HCT116 (cell line): ENCODE results near the gene YIPF2. TPM values are rescaled to one million over a fixed set of nuclear protein-coding genes. Genes with fewer than 3 reads are reported as not detected.

Experiments used
- ATAC-seq: fragments of 200-7000 bp; cut with Tn5 transposase; 2 replicates; pipeline ENCODE4 v1.9.1; 2020; ENCODE audit warnings: mild to moderate bottlenecking, moderate library complexity
- BruUV-seq: library from RNA; stranded (reverse); fragments of 400-500 nt; replicated peaks from 2 replicates; lab custom pipeline; 2021; lab: Mats Ljungman, UMichigan
- CTCF ChIA-PET: fragments of 300-600 bp; sonication (Branson Sonifier 250); formaldehyde crosslinking; loops from one replicate; lab custom pipeline; 2021; ENCODE audit warnings: antibody characterized with exemption; lab: Charles Lee
- POLR2A ChIA-PET: fragments of 300-600, 350-600 bp; sonication (Branson Sonifier 250); formaldehyde crosslinking; loops from one replicate; lab custom pipeline; 2021; ENCODE audit warnings: antibody characterized with exemption; lab: Charles Lee
- RAD21 ChIA-PET, 2 experiments: fragments of 300-600 bp; sonication (Branson Sonifier 250); formaldehyde crosslinking; loops; one replicate each; lab custom pipeline; 2023; ENCODE audit warnings: low total read pairs in 2 of 2; ENCODE audit not compliant: uncharacterized antibody in 2 of 2, unreplicated experiment in 2 of 2, low non-redundant PET in 1 of 2; lab: Charles Lee
- DNase-seq: peaks from one replicate; pipeline ENCODE4 v3.0.0-alpha.2; 2010; ENCODE audit warnings: low read depth, low spot score
- H2AFZ ChIP-seq: fragments of 200-600 bp; shearing (Covaris generic), sonication (generic); 2 replicates; pipeline ENCODE4 v1.6.1; 2017; ENCODE audit warnings: low read depth, mixed run types, mixed read lengths, antibody characterized with exemption, low read length; ENCODE audit not compliant: poor library complexity, severe bottlenecking
- H3K27ac ChIP-seq: 2 replicates; pipeline ENCODE4 v1.5.1; 2012; ENCODE audit warnings: low read depth, low read length
- H3K27me3 ChIP-seq: fragments of 200-600 bp; sonication (generic); 2 replicates; pipeline ENCODE4 v1.6.1; 2016; ENCODE audit warnings: mixed run types, low read length, mixed read lengths; ENCODE audit not compliant: insufficient read depth
- H3K36me3 ChIP-seq, 2 experiments: fragments of 200-500 bp in 1 of 2; fragments of 200-600 bp in 1 of 2; sonication (Bioruptor generic) in 1 of 2; sonication (generic) in 1 of 2; 2 replicates each; pipeline versions ENCODE4 v1.5.1 to v1.6.1; 2014 to 2016; ENCODE audit warnings: low read length in 2 of 2, inconsistent platforms in 1 of 2, mixed read lengths in 1 of 2, mixed run types in 1 of 2; ENCODE audit not compliant: insufficient read depth in 2 of 2, control insufficient read depth in 1 of 2
- H3K4me1 ChIP-seq, 2 experiments: fragments of 200-600 bp in 1 of 2; sonication (generic) in 1 of 2; 2 replicates each; pipeline versions ENCODE4 v1.5.1 to v1.6.1; 2012 to 2017; ENCODE audit warnings: low read length in 2 of 2, inconsistent platforms in 1 of 2, mild to moderate bottlenecking in 1 of 2, mixed read lengths in 1 of 2, mixed run types in 1 of 2, moderate library complexity in 1 of 2; ENCODE audit not compliant: insufficient read depth in 2 of 2, control insufficient read depth in 1 of 2
- H3K4me2 ChIP-seq: fragments of 200-600 bp; sonication (generic); 2 replicates; pipeline ENCODE4 v1.6.1; 2017; ENCODE audit warnings: mixed run types, low read length, mixed read lengths
- H3K4me3 ChIP-seq, 2 experiments: fragments of 200-600 bp in 1 of 2; sonication (generic) in 1 of 2; replicated peaks in 1 of 2; 2 replicates each; pipeline ENCODE4 v1.5.1; 2011 to 2016; ENCODE audit warnings: low read length in 2 of 2, control low read depth in 1 of 2, low read depth in 1 of 2, mild to moderate bottlenecking in 1 of 2, mixed read lengths in 1 of 2, mixed run types in 1 of 2
- H3K79me2 ChIP-seq: fragments of 200-600 bp; sonication (generic); 2 replicates; pipeline ENCODE4 v1.6.1; 2017; ENCODE audit warnings: mild to moderate bottlenecking, mixed run types, low read length, moderate library complexity, mixed read lengths; ENCODE audit not compliant: insufficient read depth
- H3K9ac ChIP-seq: fragments of 200-600 bp; sonication (generic); 2 replicates; pipeline ENCODE4 v1.6.1; 2016; ENCODE audit warnings: low read length, mixed read lengths
- H3K9me2 ChIP-seq: fragments of 200-600 bp; sonication (generic), shearing (Covaris generic); 2 replicates; pipeline ENCODE4 v1.6.1; 2017; ENCODE audit warnings: mixed run types, mild to moderate bottlenecking, moderate library complexity; ENCODE audit not compliant: insufficient read depth
- H3K9me3 ChIP-seq, 2 experiments: fragments of 200-500 bp in 1 of 2; fragments of 200-600 bp in 1 of 2; sonication (Bioruptor generic) in 1 of 2; sonication (generic) in 1 of 2; 2 replicates each; pipeline ENCODE4 v1.6.1; 2014 to 2017; ENCODE audit warnings: low read length in 2 of 2, mixed read lengths in 2 of 2, inconsistent platforms in 1 of 2, low read depth in 1 of 2, mild to moderate bottlenecking in 1 of 2, mixed run types in 1 of 2, moderate library complexity in 1 of 2; ENCODE audit not compliant: control insufficient read depth in 1 of 2, insufficient read depth in 1 of 2
- H4K20me1 ChIP-seq: fragments of 200-600 bp; sonication (generic), shearing (Covaris generic); 2 replicates; pipeline ENCODE4 v1.6.1; 2017; ENCODE audit warnings: mixed run types, mild to moderate bottlenecking, moderate library complexity; ENCODE audit not compliant: insufficient read depth
- ATF3 ChIP-seq: IDR thresholded peaks from 2 replicates; pipeline ENCODE4 v1.6.1; 2012
- CBX3 ChIP-seq: IDR thresholded peaks from 2 replicates; pipeline ENCODE4 v1.6.1; 2012; ENCODE audit warnings: low read depth
- EGR1 ChIP-seq: IDR thresholded peaks from 2 replicates; pipeline ENCODE4 v1.6.1; 2012; ENCODE audit warnings: low read depth
- FOSL1 ChIP-seq: IDR thresholded peaks from 2 replicates; pipeline ENCODE4 v1.6.1; 2012; ENCODE audit warnings: low read depth
- POLR2A ChIP-seq: IDR thresholded peaks from 2 replicates; pipeline ENCODE4 v1.7.0; 2011; ENCODE audit warnings: borderline replicate concordance; ENCODE audit not compliant: insufficient read depth, insufficient read length; ENCODE audit errors: extremely low read depth
- POLR2AphosphoS5 ChIP-seq: IDR thresholded peaks from 2 replicates; pipeline ENCODE4 v1.6.1; 2011; ENCODE audit warnings: mild to moderate bottlenecking, low read depth, low read length, moderate library complexity
- RAD21 ChIP-seq: IDR thresholded peaks from 2 replicates; pipeline ENCODE4 v1.6.1; 2012; ENCODE audit warnings: low read depth, mild to moderate bottlenecking
- SP1 ChIP-seq: IDR thresholded peaks from 2 replicates; pipeline ENCODE4 v1.6.1; 2012; ENCODE audit warnings: low read depth
- ZBTB33 ChIP-seq: IDR thresholded peaks from 2 replicates; pipeline ENCODE4 v1.6.1; 2011; ENCODE audit warnings: mild to moderate bottlenecking, low read length, moderate library complexity; ENCODE audit not compliant: insufficient replicate concordance; ENCODE audit errors: extremely low read depth
- ZFX ChIP-seq: fragments of 450-650 bp; IDR thresholded peaks from 2 replicates; pipeline ENCODE4 v1.6.1; 2017
- ZNF274 ChIP-seq: fragments of 200-500 bp; sonication (Bioruptor generic); IDR thresholded peaks from 2 replicates; pipeline ENCODE4 v1.6.1; 2014; ENCODE audit warnings: mild to moderate bottlenecking, low read depth, low read length, inconsistent platforms
- intact Hi-C: fragments of 100-400 bp; cut with micrococcal nuclease; formaldehyde crosslinking; loops from 2 replicates; pipeline ENCODE4 v1.10.0; 2022
- total RNA-seq: library from RNA; stranded (reverse); gene quantifications from one replicate; pipeline ENCODE4 v1.2.1, GENCODE V29; 2021; ENCODE audit not compliant: unreplicated experiment

The YIPF2 gene
- total RNA-seq, 1 experiment from 2014 or later: 44.7 TPM

- Histone ChIP-seq H2AFZ (no peak overlapping the region), H3K36me3 (peaks cover 12 to 15% of the 10 kb centered on the region in 2 experiments; a peak in 3 of 4 replicates), H3K4me2 (no peak overlapping the region), H3K9ac (no peak overlapping the region), H3K9me3 (no peaks in the 10 kb centered on the region), H3K27me3 (no peaks in the 10 kb centered on the region), H3K4me3 (no peak overlapping the region), H3K9me2 (no peaks in the 10 kb centered on the region), H3K4me1 (peaks cover 7 to 11% of the 10 kb centered on the region in 2 experiments), H3K79me2 (peaks cover 21% of the 10 kb centered on the region), H4K20me1 (no peaks in the 10 kb centered on the region), H3K27ac (no peak overlapping the region)
- ATAC-seq: no peak
- BruUV-seq: no TSS peak
- intact Hi-C loops: no loop called here
- RAD21 ChIA-PET: no interaction called here
- CTCF ChIA-PET: no interaction called here
- POLR2A ChIA-PET: no interaction called here
- TF ChIP-seq ATF3 (no peak), ZNF274 (no peak), EGR1 (no peak), POLR2AphosphoS5 (no peak), ZBTB33 (no peak), FOSL1 (no peak), RAD21 (no peak), POLR2A (no peak), SP1 (no peak), ZFX (no peak), CBX3 (no peak)
- DNase-seq: no peak
Observed at GRCh38 chr19:10924597-10924996, 3.8 kb downstream of the YIPF2 start.
